NCI-H1694 treated with DMSO at 0.1 percent for 48 hours (cell line): ENCODE results near the gene BAG1.

ENCODE experiments used
- DNase-seq: peaks from one replicate; lab custom pipeline; 2025; lab: John Stamatoyannopoulos, UW

BAG1 gene

DNA sequence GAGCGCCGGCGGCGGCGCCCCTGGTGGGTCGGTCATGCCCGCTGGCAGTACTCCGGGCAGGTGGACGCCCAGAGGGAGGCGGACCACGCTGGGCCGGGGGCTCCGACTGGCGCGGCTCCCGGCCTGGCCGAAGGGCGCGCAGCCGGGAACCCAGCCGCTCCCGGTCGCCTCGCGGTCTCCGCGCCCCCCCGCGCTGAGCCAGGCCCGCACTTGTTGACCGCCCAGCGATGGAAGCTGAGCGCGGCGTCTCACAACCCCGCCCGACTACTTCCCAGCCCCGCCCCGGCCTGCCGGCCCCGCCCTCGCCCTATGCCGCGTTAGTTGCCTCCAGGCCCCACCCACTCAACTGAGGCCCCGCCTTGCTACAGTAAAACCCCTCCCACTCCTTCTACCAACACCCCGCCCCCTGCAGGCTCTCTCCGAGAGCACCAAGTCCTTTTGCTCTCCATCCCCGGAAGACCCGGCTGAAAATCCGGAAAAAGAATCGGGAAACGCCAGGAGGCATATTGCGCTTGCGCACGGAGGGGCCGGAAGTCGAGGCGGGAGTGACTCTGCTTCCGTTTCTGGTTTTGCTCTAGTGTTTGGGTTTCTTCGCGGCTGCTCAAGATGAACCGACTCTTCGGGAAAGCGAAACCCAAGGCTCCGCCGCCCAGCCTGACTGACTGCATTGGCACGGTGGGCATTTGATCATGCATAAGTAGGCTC lies at the start of gene BAG1, which contains the start of gene CHMP5:
Gene BAG1 (minus strand): TSS at position 236 of the 705 bp plus-strand sequence.
Gene CHMP5 (plus strand): TSS at position 577 of the 705 bp plus-strand sequence. CDS start 30 bp downstream, at position 607.
- DNase-seq, result peak; percentile 98

DNA sequence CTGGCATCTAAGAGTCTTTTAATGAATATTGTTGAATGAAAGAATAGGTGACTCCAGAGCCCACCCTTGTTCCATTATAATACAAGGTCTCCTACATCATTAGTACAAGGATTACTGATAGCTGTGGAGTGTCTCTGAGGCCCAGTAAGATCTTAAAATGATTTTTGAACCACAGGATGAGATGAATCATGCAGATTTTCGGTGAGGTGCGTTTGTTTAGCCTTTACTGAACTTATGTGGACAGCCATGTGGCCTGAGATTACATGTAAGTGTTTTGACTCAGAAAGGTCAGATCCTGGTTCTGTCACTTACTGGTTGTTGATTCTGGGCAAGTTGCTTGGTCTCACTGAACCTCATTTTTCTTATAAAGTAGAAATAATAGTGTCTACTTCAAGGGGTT lies 47.4 kb upstream of the BAG1 start:
- no peak for DNase-seq

DNA sequence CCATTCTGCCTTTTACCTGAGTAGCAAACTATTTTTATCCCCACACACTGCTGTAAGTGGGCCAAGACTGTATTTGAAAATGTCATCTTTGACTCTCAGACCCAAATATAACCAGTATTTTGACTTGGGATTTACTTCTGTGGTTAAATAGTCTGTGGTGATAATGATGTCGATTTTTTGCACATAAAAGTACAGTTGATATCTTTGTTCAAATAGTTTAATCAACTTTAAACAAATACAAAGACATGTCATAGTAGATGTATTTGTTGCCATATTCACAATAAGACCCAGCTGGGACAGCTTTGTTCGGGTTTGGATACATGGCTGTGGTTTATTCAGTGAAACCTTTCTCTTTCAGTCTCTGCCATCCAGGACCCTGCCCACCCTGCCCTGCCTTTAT lies 46.2 kb upstream of the BAG1 start:
- no peak for DNase-seq

DNA sequence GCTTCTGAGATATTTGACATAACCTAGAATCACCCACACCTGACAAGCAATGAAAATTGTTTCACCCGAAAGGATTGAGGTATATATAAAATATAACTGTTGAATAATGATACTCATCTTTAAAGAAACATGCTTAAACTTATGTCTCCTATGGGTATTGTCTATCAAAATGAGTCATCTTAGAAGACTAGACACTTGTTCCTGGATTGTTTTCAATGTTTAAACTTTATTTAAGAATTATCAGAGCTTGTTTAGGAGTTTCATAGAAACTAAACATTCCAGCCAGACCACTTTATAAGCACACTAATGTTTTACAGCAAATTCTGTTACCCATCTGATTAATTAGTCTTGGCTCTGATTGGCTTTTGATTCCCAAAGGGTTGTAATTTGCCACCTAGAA lies 45.4 kb upstream of the BAG1 start:
- DNase-seq, result no peak

DNA sequence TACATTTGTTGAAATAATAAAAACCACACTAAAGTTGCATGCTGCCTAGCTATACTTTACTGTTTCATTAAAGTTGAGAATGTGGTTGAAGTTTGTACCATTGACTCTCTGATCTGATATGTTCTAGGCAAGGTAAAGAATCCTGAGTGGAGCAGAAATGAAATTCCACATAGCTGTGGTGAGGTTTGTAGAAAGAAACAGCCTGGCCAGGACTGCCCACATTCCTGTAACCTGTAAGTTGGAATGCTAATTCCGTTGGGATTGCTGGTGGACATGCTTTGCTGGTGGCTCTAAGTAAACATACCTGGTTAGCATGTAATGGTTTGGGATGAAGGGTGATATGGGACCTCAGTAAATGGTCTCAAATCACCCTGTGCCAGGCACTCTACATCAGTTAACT lies 42.6 kb upstream of the BAG1 start:
- no peak for DNase-seq

DNA sequence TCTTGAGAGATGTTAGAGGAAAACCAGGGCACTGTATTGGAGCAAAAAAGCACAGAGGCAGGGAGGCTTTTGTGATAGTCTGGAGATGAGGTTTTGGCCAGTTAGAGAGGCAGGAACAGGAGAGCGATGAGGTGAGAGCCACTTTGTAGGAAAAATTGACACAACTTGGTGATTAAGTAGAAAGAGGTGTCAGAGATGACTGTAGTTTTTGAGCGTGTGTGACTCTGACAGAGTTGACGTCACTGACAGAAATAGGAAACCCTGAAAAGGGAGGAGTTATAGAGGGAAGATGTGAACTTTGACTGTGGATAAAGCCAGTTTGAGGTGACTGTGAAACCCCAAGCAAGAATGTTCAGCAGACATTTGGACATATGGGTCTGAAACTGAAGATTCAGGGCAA lies 41.5 kb upstream of the BAG1 start:
- no peak for DNase-seq

DNA sequence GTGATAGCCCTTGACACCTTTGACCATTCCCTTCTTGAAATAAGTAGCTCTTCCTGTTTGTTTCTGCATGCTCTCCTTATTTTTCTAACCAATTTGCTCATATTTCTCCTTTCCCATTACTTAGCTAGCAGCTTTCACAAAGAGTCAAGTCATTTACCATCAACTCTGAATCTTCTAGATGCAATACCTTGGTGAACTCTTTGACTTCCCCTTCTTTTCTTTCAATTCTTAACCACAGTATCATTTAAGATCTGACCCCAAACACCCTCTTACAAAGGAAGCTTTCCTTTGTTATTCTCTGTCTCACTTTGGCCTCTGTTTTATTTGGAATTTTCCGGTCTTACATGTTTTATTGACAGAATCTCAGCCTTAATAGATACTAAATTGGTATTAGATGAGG lies 39.9 kb upstream of the BAG1 start:
- no peak for DNase-seq

DNA sequence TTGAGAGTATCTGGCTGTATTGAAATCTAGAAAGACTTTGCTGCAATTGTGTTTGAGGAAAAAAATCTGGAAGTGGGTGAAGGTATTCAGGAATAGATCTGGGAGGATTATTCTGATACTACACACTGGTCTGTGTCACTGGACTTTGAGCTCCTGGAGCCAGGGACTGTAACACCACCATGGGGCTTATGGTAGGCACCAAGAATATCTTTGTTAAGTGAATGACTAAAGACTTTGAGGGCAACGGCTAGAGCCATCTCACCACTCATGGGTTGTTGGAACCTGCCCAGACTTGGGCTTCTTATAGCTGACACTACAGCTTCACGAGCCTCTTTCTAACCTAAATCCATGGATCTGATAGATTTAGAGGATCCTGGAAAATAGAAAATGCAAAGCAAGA lies 36.0 kb upstream of the BAG1 start:
- no peak for DNase-seq

DNA sequence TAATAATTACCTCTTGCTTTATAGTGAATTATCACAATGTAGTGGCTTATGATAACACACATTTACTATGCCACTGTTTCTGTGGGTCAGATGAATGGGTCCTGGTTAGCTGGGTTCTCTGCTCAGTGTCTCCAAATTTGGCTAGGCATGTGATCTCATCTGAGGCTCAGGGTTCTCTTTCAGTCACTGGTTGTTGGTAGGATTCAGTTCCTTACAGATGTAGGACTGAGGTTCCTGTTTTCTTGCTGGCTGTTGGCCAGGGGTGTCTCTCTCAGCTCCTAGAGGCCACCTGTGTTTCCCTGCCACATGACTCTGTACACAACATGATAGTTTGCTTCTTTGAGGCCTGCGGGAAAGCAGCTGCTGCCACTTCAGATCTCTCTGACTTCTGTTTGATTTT lies 32.9 kb upstream of the BAG1 start:
- no peak for DNase-seq

DNA sequence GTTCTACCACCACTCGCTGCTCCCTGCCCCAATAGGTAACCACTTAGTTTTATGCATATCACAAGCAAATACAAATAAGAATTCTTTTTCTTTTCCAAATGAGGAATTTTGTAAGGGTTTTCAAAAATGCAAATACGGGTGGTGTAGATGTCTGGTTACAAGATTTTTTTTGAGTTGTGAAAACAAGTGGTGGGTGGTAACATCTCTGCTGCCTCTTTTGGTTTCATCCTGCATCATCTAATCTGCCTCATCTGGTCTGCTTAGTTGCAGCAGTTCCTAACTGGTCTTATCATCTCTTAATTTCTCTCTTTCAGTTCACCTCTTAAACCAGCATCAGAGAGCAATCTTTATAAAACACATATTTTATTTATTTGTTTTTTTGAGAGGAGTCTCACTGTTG lies 31.1 kb upstream of the BAG1 start:
- DNase-seq, result no peak

DNA sequence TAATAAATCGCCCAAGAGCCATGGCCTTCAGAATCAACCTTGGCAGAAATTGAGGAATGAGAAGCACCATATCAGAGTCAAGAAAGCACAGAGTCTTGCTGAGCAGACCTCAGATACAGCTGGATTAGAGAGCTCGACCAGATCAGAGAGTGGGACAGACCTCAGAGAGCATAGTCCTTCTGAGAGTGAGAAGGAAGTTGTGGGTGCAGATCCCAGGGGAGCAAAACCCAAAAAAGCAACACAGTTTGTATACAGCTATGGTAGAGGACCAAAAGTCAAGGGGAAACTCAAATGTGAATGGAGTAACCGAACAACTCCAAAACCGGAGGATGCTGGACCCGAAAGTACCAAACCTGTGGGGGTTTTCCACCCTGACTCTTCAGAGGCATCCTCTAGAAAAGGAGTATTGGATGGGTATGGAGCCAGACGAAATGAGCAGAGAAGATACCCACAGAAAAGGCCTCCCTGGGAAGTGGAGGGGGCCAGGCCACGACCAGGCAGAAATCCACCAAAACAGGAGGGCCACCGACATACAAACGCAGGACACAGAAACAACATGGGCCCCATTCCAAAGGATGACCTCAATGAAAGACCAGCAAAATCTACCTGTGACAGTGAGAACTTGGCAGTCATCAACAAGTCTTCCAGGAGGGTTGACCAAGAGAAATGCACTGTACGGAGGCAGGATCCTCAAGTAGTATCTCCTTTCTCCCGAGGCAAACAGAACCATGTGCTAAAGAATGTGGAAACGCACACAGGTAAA lies 30.3 kb upstream of the BAG1 start:
- no peak for DNase-seq

DNA sequence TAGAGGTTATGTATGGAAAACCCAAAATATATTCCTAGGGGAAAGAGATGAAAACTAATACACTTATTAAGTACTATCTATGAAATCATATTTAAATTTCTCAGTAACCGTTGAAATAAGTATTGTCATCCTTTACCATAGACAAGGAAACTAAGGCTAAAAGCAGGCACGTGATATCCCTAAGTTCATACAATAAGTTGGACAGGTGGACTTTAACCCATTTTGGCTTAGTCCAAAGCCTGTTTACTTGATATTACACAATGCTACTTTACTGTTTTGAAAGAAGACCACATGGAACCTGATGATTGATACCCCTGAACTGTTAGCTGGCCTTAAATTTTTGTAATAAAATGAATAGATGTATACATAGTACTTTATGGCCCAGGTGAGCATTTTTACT lies 29.3 kb upstream of the BAG1 start:
- no peak for DNase-seq

DNA sequence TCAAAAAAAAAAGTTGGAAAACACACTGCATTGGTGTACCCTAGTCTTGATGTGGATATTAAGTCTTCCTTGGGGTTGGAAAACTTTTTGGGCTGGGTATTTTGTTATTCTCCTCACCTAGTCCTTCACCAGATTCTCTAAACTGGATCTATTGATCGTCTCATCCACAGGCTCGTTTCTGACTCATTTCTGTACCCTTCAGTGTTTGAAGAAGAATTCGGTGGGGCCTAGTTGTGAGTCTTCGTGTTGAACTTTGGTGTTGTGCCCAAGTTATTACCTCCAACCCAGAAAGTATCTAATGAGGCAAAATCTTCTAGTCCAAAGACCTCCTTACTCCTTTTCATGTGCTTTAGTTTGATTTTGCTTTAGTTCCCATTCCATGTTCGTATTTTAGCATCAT lies 27.4 kb upstream of the BAG1 start:
- DNase-seq, result no peak

DNA sequence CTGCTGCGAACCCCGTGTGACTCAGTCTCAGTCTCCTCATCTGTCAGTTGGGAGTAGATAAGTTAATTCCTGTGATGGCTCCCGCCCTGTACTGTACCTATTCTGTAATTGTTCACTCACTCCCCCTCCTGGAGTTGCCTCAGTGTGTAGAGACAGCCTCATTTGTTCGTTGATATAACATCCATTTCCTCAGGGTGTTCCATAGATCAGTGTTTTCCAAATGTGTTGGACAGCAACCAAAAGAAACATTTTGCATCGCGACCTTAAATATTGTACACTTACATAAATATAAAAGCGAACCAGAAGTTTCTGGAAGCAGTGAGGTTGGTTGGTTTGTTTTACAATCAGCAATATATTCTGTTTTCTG lies 26.5 kb upstream of the BAG1 start:
- peak; percentile 13 for DNase-seq

DNA sequence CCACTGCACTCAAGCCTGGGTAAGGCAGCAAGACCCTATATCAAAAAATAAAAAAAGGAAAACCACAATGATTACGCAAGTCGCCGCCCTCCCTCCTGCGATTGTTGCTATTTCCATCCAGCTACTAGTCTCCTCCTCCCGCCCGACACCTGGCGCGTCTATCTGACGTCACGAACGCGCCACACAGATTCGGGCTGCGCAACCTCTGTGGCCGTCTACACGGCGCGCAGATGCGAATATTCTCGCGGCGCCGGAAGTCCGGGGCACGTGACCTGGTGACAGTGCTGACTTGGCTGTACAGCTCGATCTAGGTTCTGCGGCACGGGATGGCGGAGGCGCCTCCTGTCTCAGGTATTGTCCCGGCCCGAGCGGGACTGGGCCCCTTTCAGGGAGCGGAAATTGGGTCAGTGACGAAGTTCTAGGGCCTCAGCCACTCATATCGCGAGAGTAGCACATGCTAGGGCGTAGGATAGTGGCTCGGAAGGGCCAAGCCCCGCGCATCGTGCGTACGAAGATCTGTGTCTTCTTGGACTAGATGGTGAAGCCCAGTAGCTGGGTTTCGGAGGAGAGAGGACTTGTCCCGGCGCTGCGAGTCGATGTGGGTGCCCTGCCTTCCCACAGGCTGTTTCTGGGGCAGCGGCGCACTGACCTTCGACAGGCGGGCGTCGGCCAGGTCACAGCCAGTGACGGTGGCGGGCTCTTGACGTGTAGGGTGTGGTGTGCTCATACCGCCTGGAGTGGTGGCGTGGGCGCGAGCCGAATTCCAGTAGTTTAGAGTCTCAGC lies 25.9 kb upstream of the BAG1 start, which contains the start of gene NFX1:
Gene NFX1 (plus strand): TSS at position 270 of the 784 bp plus-strand sequence. CDS start 57 bp downstream, at position 327.
- DNase-seq, result peak; percentile 95

DNA sequence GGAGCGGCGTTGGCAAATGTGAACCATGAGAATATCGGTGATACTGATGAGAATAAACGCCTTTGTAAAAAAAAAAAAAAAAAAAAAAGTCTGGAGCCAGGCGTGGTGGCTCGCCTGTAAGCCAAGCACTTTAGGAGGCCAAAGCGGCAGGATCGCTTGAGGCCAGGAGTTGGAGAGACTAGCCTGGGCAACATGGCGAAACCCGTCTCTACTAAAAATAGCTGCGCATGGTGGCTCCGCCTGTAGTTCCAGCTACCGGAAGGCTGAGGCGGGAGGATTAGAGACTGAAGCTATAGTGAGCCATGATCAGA lies 25.4 kb upstream of the BAG1 start:
- DNase-seq, result no peak

DNA sequence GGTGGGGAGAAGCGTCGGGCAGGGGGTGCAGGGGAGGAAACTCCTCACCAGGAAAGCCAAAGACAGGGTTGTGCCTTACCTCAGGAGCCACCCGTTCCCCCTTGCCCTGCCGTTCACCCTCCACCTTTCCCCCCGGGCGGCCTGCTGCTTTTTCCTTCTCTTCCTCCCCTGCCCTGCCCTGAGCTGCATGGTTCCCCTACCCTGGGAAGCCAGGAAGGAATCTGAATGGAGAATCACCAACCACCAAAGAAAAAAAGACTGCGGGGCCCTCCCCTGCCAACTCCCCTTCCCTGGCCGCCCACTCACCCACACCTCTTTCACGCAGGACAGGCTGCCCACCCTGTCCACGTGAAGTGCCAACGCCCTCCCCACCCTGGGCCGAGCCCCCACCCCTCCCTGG lies 25.0 kb upstream of the BAG1 start:
- no peak for DNase-seq

DNA sequence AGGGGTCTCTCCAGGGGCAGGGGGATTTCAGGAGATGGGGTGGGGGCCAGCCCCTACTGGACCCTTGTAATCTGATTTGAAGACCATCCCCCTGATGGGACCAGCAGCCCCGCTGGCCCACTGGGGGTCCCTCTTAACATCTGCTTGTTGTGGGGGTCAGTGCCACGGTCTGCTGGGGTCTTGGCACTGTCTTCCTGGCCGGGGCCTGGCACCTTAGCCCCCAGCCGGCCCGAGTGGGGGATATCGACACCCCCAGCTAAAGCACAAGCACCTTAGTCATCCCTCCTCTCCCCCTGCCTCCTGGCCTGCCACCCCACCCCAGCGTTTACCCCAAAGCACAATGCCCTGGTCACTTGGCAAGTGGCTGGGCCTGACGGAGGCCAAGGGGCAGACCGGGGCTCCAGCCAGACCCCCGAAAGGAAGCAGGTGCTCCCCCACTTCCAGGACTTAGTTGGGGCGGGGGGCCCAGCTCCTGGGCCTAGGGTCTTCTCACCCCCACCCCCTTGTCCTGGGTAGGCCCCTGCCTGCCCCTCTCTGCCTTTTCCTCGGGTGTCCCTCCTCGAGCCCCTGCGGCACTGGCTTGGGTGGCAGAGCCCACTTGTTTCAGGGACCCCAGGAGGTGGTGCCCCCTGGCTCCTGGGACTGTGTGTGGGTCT lies 24.4 kb upstream of the BAG1 start:
- DNase-seq, result no peak

DNA sequence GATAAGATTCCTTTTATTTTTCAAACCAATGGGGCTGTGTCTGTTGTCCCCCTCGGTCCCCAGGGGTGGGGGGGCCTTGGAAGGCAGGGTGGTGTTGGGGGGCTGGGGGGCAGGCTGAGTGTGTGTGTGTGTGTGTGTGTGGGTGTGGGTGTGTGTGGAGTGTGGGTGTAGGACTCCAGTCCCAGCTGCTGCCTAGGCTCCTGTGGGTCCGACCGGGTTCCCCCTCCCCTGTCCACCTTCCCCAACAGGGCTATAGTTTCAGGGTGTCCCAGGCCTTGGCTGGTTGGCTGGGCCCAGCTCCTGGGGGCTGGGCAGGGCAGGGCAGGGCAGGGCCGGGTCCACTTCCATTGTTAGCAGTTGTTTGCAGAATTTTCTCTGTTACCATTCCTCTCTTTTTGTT lies 23.7 kb upstream of the BAG1 start:
- DNase-seq, result no peak

DNA sequence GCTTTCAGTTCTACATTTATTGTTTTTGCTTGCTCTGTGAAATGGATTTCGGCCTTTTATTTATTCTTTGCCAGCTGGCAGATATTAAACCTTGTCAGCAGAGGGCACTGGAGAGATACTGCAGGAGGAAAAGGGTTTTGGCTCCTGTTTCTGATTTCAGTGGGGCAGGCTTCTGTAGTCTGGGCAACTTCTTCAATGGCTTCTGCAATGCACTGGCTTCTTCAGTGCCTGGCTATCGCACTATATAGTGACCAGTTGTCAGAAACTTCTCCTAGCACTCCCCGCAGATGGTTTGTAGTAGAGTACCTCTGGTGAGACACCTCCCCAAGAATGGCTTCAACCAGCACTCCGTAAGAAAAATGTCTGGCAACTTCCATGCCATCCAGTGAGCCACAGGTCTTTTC lies 22.6 kb upstream of the BAG1 start:
- DNase-seq, result peak; percentile 68

DNA sequence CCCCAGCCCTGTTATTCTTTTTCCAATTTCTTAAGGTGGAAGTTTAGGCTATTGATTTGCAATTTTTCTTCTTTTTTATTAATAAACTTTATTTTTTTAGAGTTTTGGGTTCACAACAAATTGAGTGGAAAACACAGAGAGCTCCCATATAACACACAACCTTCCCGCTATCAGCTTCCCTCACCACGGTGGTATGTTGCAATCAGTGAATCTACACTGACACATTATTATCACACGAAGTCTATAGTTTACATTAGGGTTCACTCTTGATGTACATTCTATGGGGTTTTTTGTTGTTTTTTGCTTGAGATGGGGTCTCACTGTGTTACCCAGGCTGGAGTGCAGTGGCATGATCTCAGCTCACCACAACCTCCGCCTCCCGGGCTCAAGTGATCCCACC lies 21.0 kb upstream of the BAG1 start:
- DNase-seq, result no peak

DNA sequence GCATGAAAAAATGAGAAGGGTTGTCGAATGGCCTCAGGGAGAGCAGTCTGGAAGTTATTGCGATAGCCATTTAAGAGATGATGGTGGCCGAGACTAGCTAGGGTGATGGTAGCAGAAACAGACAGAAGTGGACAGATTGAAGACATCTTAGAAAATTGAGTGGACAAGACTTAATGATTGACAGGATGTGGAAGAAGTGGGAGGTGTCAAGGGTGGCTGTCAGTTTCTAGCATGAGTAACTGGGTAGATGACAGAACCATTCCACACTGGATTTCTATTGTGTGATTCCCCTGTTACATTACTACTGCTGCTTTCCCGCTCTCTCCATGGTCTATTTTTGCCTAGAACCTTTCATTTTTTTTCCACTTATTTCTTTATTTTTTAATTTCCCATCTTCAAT lies 13.0 kb upstream of the BAG1 start:
- no peak for DNase-seq

DNA sequence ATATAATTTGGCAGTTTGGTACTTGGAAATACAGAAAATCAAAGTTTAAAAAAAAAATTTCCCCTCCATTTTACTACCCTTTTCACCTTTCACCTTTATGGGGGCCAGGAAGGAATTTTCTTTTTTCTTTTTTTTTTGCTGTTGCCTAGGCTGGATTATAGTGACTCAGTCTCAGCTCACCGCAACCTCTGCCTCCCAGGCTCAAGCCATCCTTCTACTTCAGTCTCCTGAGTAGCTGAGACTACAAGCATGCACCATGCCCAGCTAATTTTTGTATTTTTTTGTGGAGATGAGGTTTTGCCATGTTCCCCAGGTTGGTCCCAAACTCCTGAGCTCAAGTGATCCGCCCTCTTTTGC lies 9.4 kb upstream of the BAG1 start:
- DNase-seq, result no peak
